Esophagus squamous epithelium (tissue), 5 donors: ENCODE measurements around the gene HJV. TPM values are rescaled to one million over a fixed set of nuclear protein-coding genes. Genes with fewer than 3 reads are reported as not detected.

Experiments used
- DNase-seq: peaks from one replicate; lab custom pipeline; 2025; lab: John Stamatoyannopoulos, UW
- H3K27ac ChIP-seq, 4 donors: fragments of 200-600 bp; sonication (generic); one replicate each; pipeline ENCODE4 v1.5.1; 2016 to 2019; ENCODE audit warnings: mild to moderate bottlenecking in 1 of 4
- H3K27me3 ChIP-seq, 4 donors: fragments of 200-600 bp; sonication (generic); 1 replicate in 3 of 4; 2 replicates in 1 of 4; pipeline versions ENCODE4 v1.5.1 to v1.6.0; 2017 to 2021; ENCODE audit warnings: antibody characterized with exemption in 1 of 4
- H3K36me3 ChIP-seq, 3 donors: fragments of 200-600 bp; sonication (generic); one replicate each; pipeline ENCODE4 v1.5.1; 2016 to 2019
- H3K4me1 ChIP-seq, 3 donors: fragments of 200-600 bp; sonication (generic); one replicate each; pipeline ENCODE4 v1.5.1; 2017 to 2019
- H3K4me3 ChIP-seq, 4 donors: fragments of 200-600 bp; sonication (generic); 1 replicate in 3 of 4; 2 replicates in 1 of 4; pipeline ENCODE4 v1.5.1; 2016 to 2019; ENCODE audit warnings: mild to moderate bottlenecking in 2 of 4, moderate library complexity in 1 of 4
- H3K9me3 ChIP-seq, 3 donors: fragments of 200-600 bp; sonication (generic); one replicate each; pipeline ENCODE4 v1.5.1; 2016 to 2019
- POLR2A ChIP-seq, 4 donors: fragments of 450-650 bp; IDR thresholded peaks; one replicate each; pipeline ENCODE4 v1.6.1; 2017; ENCODE audit warnings: antibody characterized with exemption in 4 of 4, mild to moderate bottlenecking in 4 of 4, moderate library complexity in 3 of 4
- WGBS, 2 donors: methylation state at CpG; one replicate each; pipeline ENCODE4 v1.1.5; 2018; 5-methylcytosine and 5-hydroxymethylcytosine counted together
- intact Hi-C: fragments of 100-400 bp; cut with DNase I; formaldehyde crosslinking; loops from one replicate; pipeline ENCODE4 v1.15.0; 2022
- total RNA-seq, 4 donors: library from RNA; depleted of rRNA; stranded (reverse); fragments of >200 nt; gene quantifications; one replicate each; pipeline ENCODE4 v1.1.0, GENCODE V29; 2016
- TF ChIP-seq, protein P1 (sequence below), 6 experiments: fragments of 450-650 bp in 4 of 6; fragments of 200-600 bp in 2 of 6; sonication (generic) in 2 of 6; IDR thresholded peaks; one replicate each; pipeline ENCODE4 v1.5.1; 2016 to 2019; ENCODE audit warnings: antibody characterized with exemption in 6 of 6, mild to moderate bottlenecking in 4 of 6, moderate library complexity in 4 of 6
- donor health status: DM: yes; HTN: yes; CAD: no.

HJV gene
- total RNA-seq, 4 donors from 2014 or later: not detected

DNA sequence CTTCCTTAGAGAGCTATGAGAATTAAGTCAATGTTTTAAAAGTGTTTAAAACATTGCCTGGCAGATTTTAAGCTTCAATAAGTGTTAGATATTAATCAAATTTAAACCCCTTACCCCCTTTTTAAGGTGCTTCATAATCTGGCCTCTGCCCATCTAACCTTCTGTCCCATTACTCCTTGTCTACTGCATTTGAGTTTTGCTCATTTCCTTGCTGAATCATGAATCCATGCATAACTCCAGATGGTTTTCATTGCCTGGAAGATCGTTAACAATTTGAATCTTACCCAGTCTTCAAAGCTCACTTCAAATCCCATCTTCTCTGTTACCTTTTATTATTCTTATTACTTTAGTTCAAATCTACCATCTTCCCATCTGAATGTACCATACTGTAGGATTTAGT, 4.6 kb downstream of the HJV start:
- intact Hi-C loops: no loop called here
- Histone ChIP-seq H3K27ac (no peak overlapping the region), H3K4me3 (no peak overlapping the region), H3K27me3 (peaks cover 0 to 46% (median 8%) of the 10 kb centered on the region in 4 donors), H3K36me3 (no peaks in the 10 kb centered on the region), H3K9me3 (no peaks in the 10 kb centered on the region), H3K4me1 (peaks cover 6 to 18% (median 8%) of the 10 kb centered on the region in 3 donors)
- DNase-seq: no peak
- 57 to 60% methylated on average over 1 of the region's 1 CpG for WGBS, 2 donors
- TF ChIP-seq, protein P1, sequence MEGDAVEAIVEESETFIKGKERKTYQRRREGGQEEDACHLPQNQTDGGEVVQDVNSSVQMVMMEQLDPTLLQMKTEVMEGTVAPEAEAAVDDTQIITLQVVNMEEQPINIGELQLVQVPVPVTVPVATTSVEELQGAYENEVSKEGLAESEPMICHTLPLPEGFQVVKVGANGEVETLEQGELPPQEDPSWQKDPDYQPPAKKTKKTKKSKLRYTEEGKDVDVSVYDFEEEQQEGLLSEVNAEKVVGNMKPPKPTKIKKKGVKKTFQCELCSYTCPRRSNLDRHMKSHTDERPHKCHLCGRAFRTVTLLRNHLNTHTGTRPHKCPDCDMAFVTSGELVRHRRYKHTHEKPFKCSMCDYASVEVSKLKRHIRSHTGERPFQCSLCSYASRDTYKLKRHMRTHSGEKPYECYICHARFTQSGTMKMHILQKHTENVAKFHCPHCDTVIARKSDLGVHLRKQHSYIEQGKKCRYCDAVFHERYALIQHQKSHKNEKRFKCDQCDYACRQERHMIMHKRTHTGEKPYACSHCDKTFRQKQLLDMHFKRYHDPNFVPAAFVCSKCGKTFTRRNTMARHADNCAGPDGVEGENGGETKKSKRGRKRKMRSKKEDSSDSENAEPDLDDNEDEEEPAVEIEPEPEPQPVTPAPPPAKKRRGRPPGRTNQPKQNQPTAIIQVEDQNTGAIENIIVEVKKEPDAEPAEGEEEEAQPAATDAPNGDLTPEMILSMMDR (IDR thresholded peaks at IDR 0.05): no peak
- no peak for TF ChIP-seq POLR2A (IDR thresholded peaks at IDR 0.05)

DNA sequence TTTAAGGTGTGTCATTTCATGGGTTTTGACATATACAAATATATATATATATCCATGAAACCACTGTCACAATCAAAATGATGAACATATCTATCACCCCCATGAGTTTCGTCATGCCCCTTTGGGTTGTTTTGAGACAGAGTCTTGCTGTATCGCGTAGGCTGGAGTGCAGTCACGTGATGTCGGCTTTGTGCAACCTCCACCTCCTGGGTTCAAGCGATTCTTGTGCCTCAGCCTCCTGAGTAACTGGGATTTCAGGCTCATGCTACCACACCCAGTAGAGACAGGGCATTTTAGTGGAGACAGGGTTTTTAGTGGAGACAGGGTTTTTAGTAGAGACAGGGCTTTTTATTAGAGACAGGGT, 8.0 kb downstream of the HJV start:
- intact Hi-C loops: loop anchor here (5.0 kb wide), 1 partner anchor 166 kb away; the partner anchor contains the start of gene NUDT17
- H3K4me1 ChIP-seq: peaks cover 0 to 24% (median 7%) of the 10 kb centered on the region in 3 donors
- TF ChIP-seq, protein P1 (IDR thresholded peaks at IDR 0.05): no peak
- TF ChIP-seq POLR2A (IDR thresholded peaks at IDR 0.05): no peak
- WGBS, 2 donors: 43 to 70% methylated on average over 1 to 5 of the region's 6 CpGs
- no peak overlapping the region for H3K4me3 ChIP-seq
- no peak for DNase-seq
- H3K27ac ChIP-seq: no peak overlapping the region
- H3K36me3 ChIP-seq: no peaks in the 10 kb centered on the region
- no peaks in the 10 kb centered on the region for H3K9me3 ChIP-seq
- peaks cover 0 to 13% (median 0%) of the 10 kb centered on the region in 4 donors for H3K27me3 ChIP-seq

- WGBS, 2 donors: 1 to 9% methylated on average over 4 of the region's 4 CpGs
- Histone ChIP-seq H3K4me3 (no peak overlapping the region), H3K9me3 (no peaks in the 10 kb centered on the region), H3K27ac (no peak overlapping the region), H3K36me3 (no peaks in the 10 kb centered on the region), H3K27me3 (peaks cover 0 to 7% (median 0%) of the 10 kb centered on the region in 4 donors), H3K4me1 (peaks cover 0 to 27% (median 7%) of the 10 kb centered on the region in 3 donors)
- intact Hi-C loops: loop anchor here (5.0 kb wide), 1 partner anchor 166 kb away; the partner anchor contains the start of gene NUDT17
- DNase-seq: no peak
- TF ChIP-seq POLR2A (IDR thresholded peaks at IDR 0.05): no peak
- TF ChIP-seq, protein P1 (IDR thresholded peaks at IDR 0.05): peak; percentile 46 to 82 (median 65)
These were observed 8.6 kb downstream of the HJV start for GRCh38 chr1:146012703-146013558.

GRCh38 chr1:146010126-146010738, 11.3 kb downstream of the HJV start:
- no peaks in the 10 kb centered on the region for H3K36me3 ChIP-seq
- intact Hi-C loops: loop anchor here (5.0 kb wide), 1 partner anchor 163 kb away; the partner anchor contains the start of gene NUDT17
- H3K27me3 ChIP-seq: no peaks in the 10 kb centered on the region
- 47 to 89% methylated on average over 6 to 7 of the region's 8 CpGs for WGBS, 2 donors
- DNase-seq: no peak
- no peak for TF ChIP-seq POLR2A (IDR thresholded peaks at IDR 0.05)
- TF ChIP-seq, protein P1 (IDR thresholded peaks at IDR 0.05): no peak
- H3K9me3 ChIP-seq: no peaks in the 10 kb centered on the region
- peaks cover 10 to 52% (median 11%) of the 10 kb centered on the region in 3 donors for H3K4me1 ChIP-seq
- no peak overlapping the region for H3K4me3 ChIP-seq
- peak overlapping the region; percentile 28 to 69 (median 51) for H3K27ac ChIP-seq
